ENCODE measurements around the gene AXIN2. TPM values are rescaled to one million over a fixed set of nuclear protein-coding genes. Genes with fewer than 3 reads are reported as not detected.
A peak's percentile ranks its signal among the peaks of the same experiment; 100 is the strongest.

The AXIN2 gene
- polyA plus RNA-seq, 1 donor from 2014 or later = 26.7 TPM

DNA sequence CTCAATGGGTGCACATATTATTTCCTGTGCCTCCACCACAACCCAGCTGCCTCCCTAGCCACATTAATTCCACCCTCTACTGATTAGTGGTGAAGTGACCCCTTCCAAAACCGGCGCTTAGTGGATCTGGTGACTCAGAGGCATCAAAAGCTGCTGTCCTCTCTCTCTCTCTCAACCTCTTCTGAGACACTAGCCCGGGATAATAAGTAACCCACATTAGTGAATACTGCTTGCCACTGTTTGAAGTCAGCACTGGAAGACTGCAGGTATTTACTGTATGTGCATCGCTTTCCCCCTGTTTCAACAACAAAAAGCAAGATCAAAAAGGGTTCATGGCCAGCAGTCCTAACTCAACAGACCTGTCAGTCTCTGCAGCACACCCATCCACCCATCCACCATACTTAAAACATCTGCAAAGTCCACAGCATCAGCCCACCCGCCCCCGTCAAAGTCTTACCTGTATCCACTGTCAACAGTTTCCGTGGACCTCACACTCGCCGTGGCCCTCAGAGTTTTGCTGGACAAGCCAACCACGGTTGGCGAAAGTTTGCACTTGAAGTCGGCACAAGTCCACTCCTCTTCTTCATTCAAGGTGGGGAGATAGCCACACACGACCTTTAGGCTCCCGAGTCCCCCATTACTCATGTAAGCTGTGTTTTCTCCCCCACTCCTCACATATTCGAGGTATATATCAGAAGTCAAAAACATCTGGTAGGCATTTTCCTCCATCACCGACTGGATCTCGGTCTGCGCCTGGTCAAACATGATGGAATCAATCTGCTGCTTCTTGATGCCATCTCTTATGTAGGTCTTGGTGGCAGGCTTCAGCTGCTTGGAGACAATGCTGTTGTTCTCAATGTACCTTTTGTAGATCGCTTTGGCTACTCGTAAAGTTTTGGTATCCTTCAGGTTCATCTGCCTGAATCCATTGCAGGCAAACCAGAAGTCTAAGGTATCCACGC lies 3.8 kb downstream of the AXIN2 start:
- Histone ChIP-seq H3K9me3 (ENCODE audit: low read length) (no peaks in the 10 kb centered on the region), H3K27me3 (ENCODE audit: insufficient read depth, low read depth, low read length) (no peaks in the 10 kb centered on the region), H3K9ac (ENCODE audit: low read length) (peak overlapping the region; percentile 86), H4K20me1 (ENCODE audit: insufficient read depth) (peaks cover 25% of the 10 kb centered on the region), H3K4me2 (ENCODE audit: low read length) (peak overlapping the region; percentile 86), H2AFZ (ENCODE audit: low read depth, low read length) (no peak overlapping the region), H3K9me2 (ENCODE audit: insufficient read depth, low read length) (no peaks in the 10 kb centered on the region), H3K4me3 (ENCODE audit: low read length) (no peak overlapping the region), H3K36me3 (ENCODE audit: insufficient read depth, low read length) (no peaks in the 10 kb centered on the region), H3F3A (ENCODE audit: insufficient read depth, low read length, poor library complexity, severe bottlenecking) (no peaks in the 10 kb centered on the region), H3K79me2 (replicated peaks; ENCODE audit: insufficient read depth, low read length) (no peaks in the 10 kb centered on the region), H3K27ac (ENCODE audit: low read length) (no peak overlapping the region)
- TF ChIP-seq EP300 (conservative IDR thresholded peaks at IDR 0.05; ENCODE audit: poor library complexity, severe bottlenecking) (no peak), POLR2AphosphoS5 (IDR thresholded peaks at IDR 0.05) (no peak)

- Histone ChIP-seq H3K27ac (ENCODE audit: low read length) (no peak overlapping the region), H3F3A (ENCODE audit: insufficient read depth, low read length, poor library complexity, severe bottlenecking) (no peaks in the 10 kb centered on the region), H3K4me2 (ENCODE audit: low read length) (peak overlapping the region; percentile 86), H3K9me3 (ENCODE audit: low read length) (no peaks in the 10 kb centered on the region), H3K9ac (ENCODE audit: low read length) (peak overlapping the region; percentile 42), H3K79me2 (replicated peaks; ENCODE audit: insufficient read depth, low read length) (peaks cover 6% of the 10 kb centered on the region), H3K9me2 (ENCODE audit: insufficient read depth, low read length) (no peaks in the 10 kb centered on the region), H3K4me3 (ENCODE audit: low read length) (no peak overlapping the region), H2AFZ (ENCODE audit: low read depth, low read length) (no peak overlapping the region), H4K20me1 (ENCODE audit: insufficient read depth) (peaks cover 29% of the 10 kb centered on the region), H3K36me3 (ENCODE audit: insufficient read depth, low read length) (no peaks in the 10 kb centered on the region), H3K27me3 (ENCODE audit: insufficient read depth, low read depth, low read length) (no peaks in the 10 kb centered on the region)
- TF ChIP-seq, protein P1, sequence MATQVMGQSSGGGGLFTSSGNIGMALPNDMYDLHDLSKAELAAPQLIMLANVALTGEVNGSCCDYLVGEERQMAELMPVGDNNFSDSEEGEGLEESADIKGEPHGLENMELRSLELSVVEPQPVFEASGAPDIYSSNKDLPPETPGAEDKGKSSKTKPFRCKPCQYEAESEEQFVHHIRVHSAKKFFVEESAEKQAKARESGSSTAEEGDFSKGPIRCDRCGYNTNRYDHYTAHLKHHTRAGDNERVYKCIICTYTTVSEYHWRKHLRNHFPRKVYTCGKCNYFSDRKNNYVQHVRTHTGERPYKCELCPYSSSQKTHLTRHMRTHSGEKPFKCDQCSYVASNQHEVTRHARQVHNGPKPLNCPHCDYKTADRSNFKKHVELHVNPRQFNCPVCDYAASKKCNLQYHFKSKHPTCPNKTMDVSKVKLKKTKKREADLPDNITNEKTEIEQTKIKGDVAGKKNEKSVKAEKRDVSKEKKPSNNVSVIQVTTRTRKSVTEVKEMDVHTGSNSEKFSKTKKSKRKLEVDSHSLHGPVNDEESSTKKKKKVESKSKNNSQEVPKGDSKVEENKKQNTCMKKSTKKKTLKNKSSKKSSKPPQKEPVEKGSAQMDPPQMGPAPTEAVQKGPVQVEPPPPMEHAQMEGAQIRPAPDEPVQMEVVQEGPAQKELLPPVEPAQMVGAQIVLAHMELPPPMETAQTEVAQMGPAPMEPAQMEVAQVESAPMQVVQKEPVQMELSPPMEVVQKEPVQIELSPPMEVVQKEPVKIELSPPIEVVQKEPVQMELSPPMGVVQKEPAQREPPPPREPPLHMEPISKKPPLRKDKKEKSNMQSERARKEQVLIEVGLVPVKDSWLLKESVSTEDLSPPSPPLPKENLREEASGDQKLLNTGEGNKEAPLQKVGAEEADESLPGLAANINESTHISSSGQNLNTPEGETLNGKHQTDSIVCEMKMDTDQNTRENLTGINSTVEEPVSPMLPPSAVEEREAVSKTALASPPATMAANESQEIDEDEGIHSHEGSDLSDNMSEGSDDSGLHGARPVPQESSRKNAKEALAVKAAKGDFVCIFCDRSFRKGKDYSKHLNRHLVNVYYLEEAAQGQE (IDR thresholded peaks at IDR 0.05; ENCODE audit: borderline replicate concordance) = no peak
- no peak for TF ChIP-seq SMC3 (conservative IDR thresholded peaks at IDR 0.05; ENCODE audit: poor library complexity)
- TF ChIP-seq POLR2AphosphoS5 (IDR thresholded peaks at IDR 0.05) = no peak
- TF ChIP-seq CTCF (IDR thresholded peaks at IDR 0.05; ENCODE audit: poor library complexity, severe bottlenecking) = no peak
- TF ChIP-seq TAF1 (IDR thresholded peaks at IDR 0.05; ENCODE audit: low read depth) = no peak
- TF ChIP-seq RAD21 (conservative IDR thresholded peaks at IDR 0.05) = no peak
- TF ChIP-seq EZH2 (IDR thresholded peaks at IDR 0.05; ENCODE audit: borderline replicate concordance, insufficient read depth, low read length, poor library complexity, severe bottlenecking) = no peak
These were observed 4.5 kb downstream of the AXIN2 start for GRCh38 chr17:65556910-65557348.
